Loucy (cell line): Measurements from ENCODE around the gene FA2H.
A peak's percentile ranks its signal among the peaks of the same experiment; 100 is the strongest.

Experiments
- H2AFZ ChIP-seq: fragments of 200-600 bp; sonication (generic); 2 replicates; pipeline ENCODE4 v1.6.0; 2016; ENCODE audit warnings: antibody characterized with exemption, mild to moderate bottlenecking, low read length, moderate library complexity
- H3F3A ChIP-seq: fragments of 200-600 bp; 2 replicates; pipeline ENCODE4 v1.6.0; 2016; ENCODE audit warnings: antibody characterized with exemption, low read depth, mild to moderate bottlenecking
- H3K27me3 ChIP-seq: fragments of 200-600 bp; sonication (generic); 2 replicates; pipeline ENCODE4 v1.6.1; 2014; ENCODE audit warnings: low read length, mild to moderate bottlenecking; ENCODE audit not compliant: insufficient read depth, poor library complexity, severe bottlenecking
- H3K36me3 ChIP-seq: fragments of 200-600 bp; sonication (generic); 2 replicates; pipeline ENCODE4 v1.6.1; 2016; ENCODE audit warnings: low read length; ENCODE audit not compliant: insufficient read depth
- H3K4me1 ChIP-seq: fragments of 200-600 bp; sonication (generic); 2 replicates; pipeline ENCODE4 v1.5.1; 2014; ENCODE audit warnings: low read length, mild to moderate bottlenecking; ENCODE audit not compliant: insufficient read depth, poor library complexity, severe bottlenecking
- H3K4me2 ChIP-seq: fragments of 200-600 bp; sonication (generic); 2 replicates; pipeline ENCODE4 v1.6.0; 2014; ENCODE audit warnings: antibody characterized with exemption, low read length, low read depth, mild to moderate bottlenecking; ENCODE audit not compliant: poor library complexity, severe bottlenecking
- H3K4me3 ChIP-seq: fragments of 200-600 bp; sonication (generic); 2 replicates; pipeline ENCODE4 v1.5.1; 2014; ENCODE audit warnings: low read length, mild to moderate bottlenecking, mixed read lengths; ENCODE audit not compliant: poor library complexity, severe bottlenecking
- H3K79me2 ChIP-seq: fragments of 200-600 bp; sonication (generic); 2 replicates; pipeline ENCODE4 v1.6.1; 2014; ENCODE audit warnings: low read length; ENCODE audit not compliant: insufficient read depth
- H3K9ac ChIP-seq: fragments of 200-600 bp; sonication (generic); 2 replicates; pipeline ENCODE4 v1.6.0; 2014; ENCODE audit warnings: mild to moderate bottlenecking, low read depth, low read length, moderate library complexity; ENCODE audit not compliant: poor library complexity, severe bottlenecking
- H3K9me2 ChIP-seq: fragments of 200-600 bp; sonication (generic); replicated peaks from 2 replicates; pipeline ENCODE4 v1.6.1; 2016; ENCODE audit warnings: low read depth, low read length, mixed read lengths
- H3K9me3 ChIP-seq: fragments of 200-600 bp; sonication (generic); 2 replicates; pipeline ENCODE4 v1.6.1; 2014; ENCODE audit warnings: mild to moderate bottlenecking, antibody characterized with exemption, low read length, low read depth; ENCODE audit not compliant: insufficient read depth
- H4K20me1 ChIP-seq: fragments of 200-600 bp; sonication (generic); 2 replicates; pipeline ENCODE4 v1.6.0; 2014; ENCODE audit warnings: antibody characterized with exemption, low read length, mild to moderate bottlenecking; ENCODE audit not compliant: insufficient read depth, poor library complexity, severe bottlenecking
- EZH2phosphoT487 ChIP-seq: fragments of 200-600 bp; IDR thresholded peaks from 2 replicates; pipeline ENCODE4 v1.6.1; 2018; ENCODE audit warnings: antibody characterized with exemption, mild to moderate bottlenecking, moderate library complexity, borderline replicate concordance
- TF ChIP-seq, protein P1 (sequence below): fragments of 200-600 bp; sonication (generic); conservative IDR thresholded peaks from 2 replicates; pipeline ENCODE4 v1.5.1; 2014; ENCODE audit warnings: mild to moderate bottlenecking, antibody characterized with exemption, low read length

The FA2H gene

GRCh38 chr16:74667255-74667700 lies 107.3 kb downstream of the FA2H start:
- H3K9me3 ChIP-seq = no peaks in the 10 kb centered on the region
- H3K9me2 ChIP-seq = no peaks in the 10 kb centered on the region
- H3K9ac ChIP-seq = peak overlapping the region; percentile 99
- peaks cover 23% of the 10 kb centered on the region; the same call in 1 of the 2 replicates for H3K36me3 ChIP-seq
- peaks cover 37% of the 10 kb centered on the region for H3K4me1 ChIP-seq
- H4K20me1 ChIP-seq = peaks cover 42% of the 10 kb centered on the region
- peaks cover 51% of the 10 kb centered on the region for H3K79me2 ChIP-seq
- no peak for TF ChIP-seq EZH2phosphoT487
- TF ChIP-seq, protein P1, sequence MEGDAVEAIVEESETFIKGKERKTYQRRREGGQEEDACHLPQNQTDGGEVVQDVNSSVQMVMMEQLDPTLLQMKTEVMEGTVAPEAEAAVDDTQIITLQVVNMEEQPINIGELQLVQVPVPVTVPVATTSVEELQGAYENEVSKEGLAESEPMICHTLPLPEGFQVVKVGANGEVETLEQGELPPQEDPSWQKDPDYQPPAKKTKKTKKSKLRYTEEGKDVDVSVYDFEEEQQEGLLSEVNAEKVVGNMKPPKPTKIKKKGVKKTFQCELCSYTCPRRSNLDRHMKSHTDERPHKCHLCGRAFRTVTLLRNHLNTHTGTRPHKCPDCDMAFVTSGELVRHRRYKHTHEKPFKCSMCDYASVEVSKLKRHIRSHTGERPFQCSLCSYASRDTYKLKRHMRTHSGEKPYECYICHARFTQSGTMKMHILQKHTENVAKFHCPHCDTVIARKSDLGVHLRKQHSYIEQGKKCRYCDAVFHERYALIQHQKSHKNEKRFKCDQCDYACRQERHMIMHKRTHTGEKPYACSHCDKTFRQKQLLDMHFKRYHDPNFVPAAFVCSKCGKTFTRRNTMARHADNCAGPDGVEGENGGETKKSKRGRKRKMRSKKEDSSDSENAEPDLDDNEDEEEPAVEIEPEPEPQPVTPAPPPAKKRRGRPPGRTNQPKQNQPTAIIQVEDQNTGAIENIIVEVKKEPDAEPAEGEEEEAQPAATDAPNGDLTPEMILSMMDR = no peak
- peaks cover 8% of the 10 kb centered on the region for H3K27me3 ChIP-seq
- H3F3A ChIP-seq = no peaks in the 10 kb centered on the region
- H3K4me3 ChIP-seq = peak overlapping the region; percentile 76
- peak overlapping the region; percentile 97 for H2AFZ ChIP-seq
- H3K4me2 ChIP-seq = peak overlapping the region; percentile 76

- Histone ChIP-seq H3K36me3 (peaks cover 27% of the 10 kb centered on the region; the same call in 1 of the 2 replicates), H4K20me1 (peaks cover 49% of the 10 kb centered on the region), H3K9ac (peak within 1 kb of the TSS; percentile 99), H3K27me3 (peaks cover 8% of the 10 kb centered on the region), H3K9me2 (no peaks in the 10 kb centered on the region), H3K4me2 (peak within 1 kb of the TSS; percentile 81), H2AFZ (peak within 1 kb of the TSS; percentile 97), H3K9me3 (no peaks in the 10 kb centered on the region), H3K4me1 (peaks cover 43% of the 10 kb centered on the region), H3F3A (no peaks in the 10 kb centered on the region), H3K4me3 (peak within 1 kb of the TSS; percentile 90), H3K79me2 (peaks cover 58% of the 10 kb centered on the region)
- no peak for TF ChIP-seq EZH2phosphoT487
- TF ChIP-seq, protein P1 = no peak
Measured at GRCh38 chr16:74666425-74667254, 108.0 kb downstream of the FA2H start, which contains the start of gene RFWD3. Gene RFWD3, minus strand, starts transcription at chr16:74666877. Its CDS starts 5,428 bp downstream, at chr16:74661449.

- Histone ChIP-seq H3K4me3 (peak overlapping the region; percentile 90), H3K4me1 (peaks cover 48% of the 10 kb centered on the region), H3K27me3 (peaks cover 8% of the 10 kb centered on the region), H3K4me2 (peak overlapping the region; percentile 81), H3K9me3 (no peaks in the 10 kb centered on the region), H3F3A (no peaks in the 10 kb centered on the region), H4K20me1 (peaks cover 55% of the 10 kb centered on the region), H2AFZ (no peak overlapping the region), H3K9me2 (no peaks in the 10 kb centered on the region), H3K79me2 (peaks cover 64% of the 10 kb centered on the region), H3K36me3 (peaks cover 32% of the 10 kb centered on the region; the same call in 1 of the 2 replicates), H3K9ac (peak overlapping the region; percentile 99)
- TF ChIP-seq EZH2phosphoT487 = no peak
- TF ChIP-seq, protein P1 = no peak
Measured at GRCh38 chr16:74666010-74666421, 108.6 kb downstream of the FA2H start.
